PC-3 (cell line): ENCODE results near the gene THBS4.

Experiments
- EZH2phosphoT487 ChIP-seq: fragments of 300-600 bp; sonication (generic); IDR thresholded peaks from 2 replicates; pipeline ENCODE4 v1.6.1; 2018; ENCODE audit warnings: mild to moderate bottlenecking, antibody characterized with exemption, low read length, borderline replicate concordance
- TF ChIP-seq, protein P1 (sequence below): fragments of 300-600 bp; sonication (generic); conservative IDR thresholded peaks from 2 replicates; pipeline ENCODE4 v1.5.1; 2017; ENCODE audit warnings: antibody characterized with exemption, low read depth, mild to moderate bottlenecking, low read length

DNA sequence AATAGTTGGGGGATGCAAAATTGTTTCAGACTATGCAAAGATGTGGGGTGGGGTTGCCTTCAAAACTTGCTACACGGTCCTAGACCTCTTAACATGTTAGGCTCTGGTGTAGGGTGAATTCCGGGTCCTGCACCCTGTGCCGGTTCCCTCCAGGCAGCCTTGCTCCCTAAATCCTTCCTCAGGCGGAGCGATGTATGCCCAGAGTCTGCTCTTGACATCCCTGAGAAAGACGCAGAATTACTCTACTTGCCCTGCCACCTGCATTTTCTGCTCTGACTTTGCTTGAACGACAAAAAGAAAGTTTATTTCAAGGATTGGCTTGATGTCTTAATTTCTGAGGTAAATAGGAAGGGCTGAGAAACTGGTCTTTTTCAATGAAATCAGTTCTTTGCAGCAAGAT lies 691 bp downstream of the THBS4 start:
- TF ChIP-seq, protein P1, sequence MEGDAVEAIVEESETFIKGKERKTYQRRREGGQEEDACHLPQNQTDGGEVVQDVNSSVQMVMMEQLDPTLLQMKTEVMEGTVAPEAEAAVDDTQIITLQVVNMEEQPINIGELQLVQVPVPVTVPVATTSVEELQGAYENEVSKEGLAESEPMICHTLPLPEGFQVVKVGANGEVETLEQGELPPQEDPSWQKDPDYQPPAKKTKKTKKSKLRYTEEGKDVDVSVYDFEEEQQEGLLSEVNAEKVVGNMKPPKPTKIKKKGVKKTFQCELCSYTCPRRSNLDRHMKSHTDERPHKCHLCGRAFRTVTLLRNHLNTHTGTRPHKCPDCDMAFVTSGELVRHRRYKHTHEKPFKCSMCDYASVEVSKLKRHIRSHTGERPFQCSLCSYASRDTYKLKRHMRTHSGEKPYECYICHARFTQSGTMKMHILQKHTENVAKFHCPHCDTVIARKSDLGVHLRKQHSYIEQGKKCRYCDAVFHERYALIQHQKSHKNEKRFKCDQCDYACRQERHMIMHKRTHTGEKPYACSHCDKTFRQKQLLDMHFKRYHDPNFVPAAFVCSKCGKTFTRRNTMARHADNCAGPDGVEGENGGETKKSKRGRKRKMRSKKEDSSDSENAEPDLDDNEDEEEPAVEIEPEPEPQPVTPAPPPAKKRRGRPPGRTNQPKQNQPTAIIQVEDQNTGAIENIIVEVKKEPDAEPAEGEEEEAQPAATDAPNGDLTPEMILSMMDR = no peak
- no peak for TF ChIP-seq EZH2phosphoT487
